Urinary bladder (tissue), 4 donors: ENCODE measurements around the gene NCF4. TPM values are rescaled to one million over a fixed set of nuclear protein-coding genes. Genes with fewer than 3 reads are reported as not detected.
A peak's percentile ranks its signal among the peaks of the same experiment; 100 is the strongest.

ENCODE experiments used
- DNase-seq: peaks from one replicate; pipeline ENCODE4 v3.0.0-alpha.2; 2015; ENCODE audit errors: extremely low spot score
- H3K27ac ChIP-seq: one replicate; pipeline ENCODE4 v1.5.1; 2013; ENCODE audit warnings: low read depth, mild to moderate bottlenecking, moderate library complexity
- H3K36me3 ChIP-seq: one replicate; pipeline ENCODE4 v1.6.1; 2013; ENCODE audit warnings: mild to moderate bottlenecking, moderate library complexity; ENCODE audit not compliant: insufficient read depth
- H3K4me1 ChIP-seq: one replicate; pipeline ENCODE4 v1.6.1; 2013; ENCODE audit warnings: mild to moderate bottlenecking, moderate library complexity; ENCODE audit not compliant: insufficient read depth
- H3K4me3 ChIP-seq: one replicate; pipeline ENCODE4 v1.5.1; 2013; ENCODE audit warnings: low read depth, low read length
- WGBS: extraction: QIAGEN DNeasy Blood & Tissue Kit; methylation state at CpG from one replicate; pipeline ENCODE4 v1.1.7; 2013; 5-methylcytosine and 5-hydroxymethylcytosine counted together
- polyA plus RNA-seq: library from polyadenylated mRNA; stranded (reverse); fragments of 200-250 nt; gene quantifications from one replicate; pipeline ENCODE4 v1.2.3, GENCODE V29; 2013
- total RNA-seq: library from RNA; depleted of rRNA; stranded (reverse); fragments of >200 nt; gene quantifications from one replicate; pipeline ENCODE4 v1.2.3, GENCODE V29; 2014
- donor health status: healthy with polysubstance abuse.
- donor health status: healthy.

Gene NCF4
- total and polyA plus RNA-seq, 2 donors = 9.7 to 11.9 TPM

DNA sequence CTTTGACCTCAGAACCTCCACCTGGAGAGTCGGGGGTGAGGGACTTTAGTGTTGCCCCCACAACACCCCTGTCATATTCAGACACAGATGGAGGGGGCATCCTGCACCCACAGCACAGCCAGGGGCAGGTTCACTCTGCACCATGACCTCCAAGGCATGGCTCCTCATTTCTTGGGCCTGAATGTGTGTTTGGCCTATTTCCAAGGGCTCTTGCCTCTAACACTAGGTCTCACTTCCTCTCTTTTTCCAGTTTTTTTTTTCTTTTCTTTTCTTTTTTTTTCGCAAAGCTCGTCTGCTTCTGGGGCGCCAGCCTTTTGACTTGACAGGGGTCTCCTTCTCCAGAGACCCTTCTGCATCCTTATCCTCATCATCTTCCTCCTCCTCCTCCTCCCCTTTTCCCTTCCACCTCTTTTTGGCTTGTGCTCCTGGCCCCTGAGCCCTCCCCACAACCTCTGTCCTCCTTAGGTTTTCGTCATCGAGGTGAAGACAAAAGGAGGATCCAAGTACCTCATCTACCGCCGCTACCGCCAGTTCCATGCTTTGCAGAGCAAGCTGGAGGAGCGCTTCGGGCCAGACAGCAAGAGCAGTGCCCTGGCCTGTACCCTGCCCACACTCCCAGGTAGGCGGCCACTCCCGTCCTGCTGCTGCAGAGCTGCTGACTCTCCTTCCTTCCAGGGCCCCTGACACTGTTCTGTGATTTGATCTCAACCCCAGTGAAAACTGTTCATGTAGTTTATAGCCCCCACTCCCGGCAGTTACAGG lies 3.8 kb downstream of the NCF4 start:
- no peaks in the 10 kb centered on the region for H3K4me1 ChIP-seq
- H3K27ac ChIP-seq = no peak overlapping the region
- no peak overlapping the region for H3K4me3 ChIP-seq
- 73% methylated on average over 14 of the region's 14 CpGs for WGBS
- no peak for DNase-seq
- no peaks in the 10 kb centered on the region for H3K36me3 ChIP-seq

DNA sequence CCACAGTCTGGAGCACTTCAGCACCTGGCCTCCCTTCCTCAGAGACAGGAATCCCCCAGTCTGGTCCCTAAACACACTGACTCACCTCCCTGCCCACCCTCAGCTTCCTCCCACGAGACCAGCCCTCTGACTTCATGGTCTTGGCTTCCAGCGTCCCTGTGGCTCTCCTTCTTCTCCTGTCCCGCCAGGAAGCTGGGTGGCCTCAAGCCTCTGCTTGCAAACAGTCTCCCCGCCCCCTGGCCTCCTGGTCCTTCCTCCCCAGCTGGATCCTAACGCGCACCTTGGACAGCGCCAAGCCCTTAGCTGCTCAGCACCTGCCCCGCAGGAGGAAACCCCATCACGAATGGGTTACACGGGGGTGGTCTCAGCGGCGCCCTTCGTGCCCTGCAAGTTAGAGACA lies 4.5 kb downstream of the NCF4 start:
- Histone ChIP-seq H3K4me1 (no peaks in the 10 kb centered on the region), H3K4me3 (no peak overlapping the region), H3K27ac (no peak overlapping the region), H3K36me3 (no peaks in the 10 kb centered on the region)
- no peak for DNase-seq
- 21% methylated on average over 13 of the region's 13 CpGs for WGBS

GRCh38 chr22:36867695-36868094 lies 6.9 kb downstream of the NCF4 start:
- H3K4me1 ChIP-seq = no peaks in the 10 kb centered on the region
- H3K36me3 ChIP-seq = no peaks in the 10 kb centered on the region
- no peak for DNase-seq
- H3K27ac ChIP-seq = no peak overlapping the region
- no peak overlapping the region for H3K4me3 ChIP-seq
- WGBS = 73% methylated on average over 5 of the region's 5 CpGs

DNA sequence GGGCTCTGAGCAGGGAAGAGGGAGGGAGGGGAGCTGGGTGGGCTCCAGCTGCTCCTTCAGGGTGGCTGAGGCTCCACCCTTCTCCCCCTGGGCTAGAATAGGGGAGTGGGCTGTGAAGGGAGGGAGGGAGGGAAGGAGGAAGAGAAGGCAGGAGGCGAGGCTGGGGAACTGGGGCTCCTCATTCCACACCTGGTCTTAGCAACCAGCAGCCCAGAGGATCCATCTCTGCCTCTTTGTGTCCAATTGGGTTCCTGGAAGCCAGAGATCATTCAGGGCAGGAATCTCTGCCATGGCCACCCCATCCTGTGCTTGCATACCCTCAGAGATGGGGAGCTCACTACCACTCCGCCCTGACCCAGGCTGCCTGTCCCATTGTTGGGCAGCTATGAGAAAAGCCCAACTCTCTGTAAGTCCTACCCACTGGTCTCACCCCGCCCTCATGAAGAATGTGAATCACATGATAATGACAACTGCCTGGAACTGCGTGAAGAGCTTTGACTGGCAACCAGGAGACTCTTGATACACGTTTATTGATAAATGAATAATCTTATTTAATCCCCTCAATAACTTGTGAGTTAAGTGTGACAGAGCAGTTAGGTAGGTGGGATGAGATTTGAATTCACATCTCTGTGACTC lies 7.9 kb downstream of the NCF4 start:
- no peak for DNase-seq
- 75% methylated on average over 5 of the region's 5 CpGs for WGBS

GRCh38 chr22:36870250-36870649 lies 9.4 kb downstream of the NCF4 start:
- 80% methylated on average over 14 of the region's 14 CpGs for WGBS

More for the DNA sequence above, 7.9 kb downstream of the NCF4 start:
- Histone ChIP-seq H3K4me3 (no peak overlapping the region), H3K36me3 (no peaks in the 10 kb centered on the region), H3K27ac (no peak overlapping the region), H3K4me1 (no peaks in the 10 kb centered on the region)

GRCh38 chr22:36871669-36872081 lies 10.9 kb downstream of the NCF4 start:
- 53% methylated on average over 11 of the region's 11 CpGs for WGBS
- H3K36me3 ChIP-seq = no peaks in the 10 kb centered on the region
- H3K4me3 ChIP-seq = no peak overlapping the region
- DNase-seq = no peak
- no peak overlapping the region for H3K27ac ChIP-seq
- H3K4me1 ChIP-seq = no peaks in the 10 kb centered on the region

More at GRCh38 chr22:36870250-36870649, 9.4 kb downstream of the NCF4 start:
- Histone ChIP-seq H3K36me3 (no peaks in the 10 kb centered on the region), H3K4me1 (no peaks in the 10 kb centered on the region), H3K27ac (no peak overlapping the region), H3K4me3 (no peak overlapping the region)
- no peak for DNase-seq

DNA sequence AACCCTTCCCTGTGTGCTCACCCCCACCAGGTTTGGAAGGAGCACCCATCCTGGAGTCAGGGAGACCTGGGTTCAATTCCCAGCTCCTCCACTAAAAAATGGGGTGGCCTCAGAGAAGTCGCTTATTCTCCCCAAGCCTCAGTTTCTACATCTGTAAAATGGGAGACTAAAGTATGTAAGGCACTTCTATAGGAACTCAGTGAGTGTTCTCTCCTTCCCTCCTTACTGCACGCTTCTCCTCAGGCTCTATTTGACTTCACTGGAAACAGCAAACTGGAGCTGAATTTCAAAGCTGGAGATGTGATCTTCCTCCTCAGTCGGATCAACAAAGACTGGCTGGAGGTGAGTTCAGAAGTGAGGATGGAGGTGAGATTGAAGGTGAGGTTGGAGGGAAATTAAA lies 11.3 kb downstream of the NCF4 start:
- Histone ChIP-seq H3K36me3 (no peaks in the 10 kb centered on the region), H3K4me3 (no peak overlapping the region), H3K4me1 (no peaks in the 10 kb centered on the region), H3K27ac (no peak overlapping the region)
- no peak for DNase-seq
- 91% methylated on average over 3 of the region's 3 CpGs for WGBS

DNA sequence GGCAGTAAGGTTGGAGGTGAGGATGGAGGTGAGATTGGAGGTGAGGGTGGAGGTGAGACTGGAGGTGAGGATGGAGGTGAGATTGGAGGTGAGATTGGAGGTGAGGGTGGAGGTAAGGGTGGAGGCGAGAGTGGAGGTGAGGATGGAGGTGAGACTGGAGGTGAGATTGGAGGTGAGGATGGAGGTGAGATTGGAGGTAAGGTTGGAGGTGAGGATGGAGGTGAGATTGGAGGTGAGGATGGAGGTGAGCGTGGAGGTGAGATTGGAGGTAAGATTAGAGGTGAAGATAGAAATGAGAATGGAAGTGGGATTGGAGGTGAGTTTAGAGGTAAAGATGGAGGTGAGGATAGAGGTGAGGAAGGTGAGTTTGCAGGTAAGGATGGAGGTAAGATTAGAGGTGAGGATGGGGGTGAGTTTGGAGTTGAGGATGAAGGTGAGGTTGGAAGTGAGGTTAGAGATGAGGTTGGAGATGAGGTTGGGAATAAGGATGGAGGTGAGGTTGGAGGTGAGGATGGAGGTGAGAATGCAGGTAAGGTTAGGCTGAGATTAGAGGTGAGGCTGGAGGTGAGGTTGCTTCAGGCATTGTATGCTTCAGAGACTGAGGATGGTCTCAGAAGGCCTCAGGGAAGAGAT lies 12.2 kb downstream of the NCF4 start:
- 94% methylated on average over 2 of the region's 2 CpGs for WGBS
- Histone ChIP-seq H3K4me1 (no peaks in the 10 kb centered on the region), H3K36me3 (no peaks in the 10 kb centered on the region), H3K4me3 (no peak overlapping the region), H3K27ac (no peak overlapping the region)
- DNase-seq = no peak

DNA sequence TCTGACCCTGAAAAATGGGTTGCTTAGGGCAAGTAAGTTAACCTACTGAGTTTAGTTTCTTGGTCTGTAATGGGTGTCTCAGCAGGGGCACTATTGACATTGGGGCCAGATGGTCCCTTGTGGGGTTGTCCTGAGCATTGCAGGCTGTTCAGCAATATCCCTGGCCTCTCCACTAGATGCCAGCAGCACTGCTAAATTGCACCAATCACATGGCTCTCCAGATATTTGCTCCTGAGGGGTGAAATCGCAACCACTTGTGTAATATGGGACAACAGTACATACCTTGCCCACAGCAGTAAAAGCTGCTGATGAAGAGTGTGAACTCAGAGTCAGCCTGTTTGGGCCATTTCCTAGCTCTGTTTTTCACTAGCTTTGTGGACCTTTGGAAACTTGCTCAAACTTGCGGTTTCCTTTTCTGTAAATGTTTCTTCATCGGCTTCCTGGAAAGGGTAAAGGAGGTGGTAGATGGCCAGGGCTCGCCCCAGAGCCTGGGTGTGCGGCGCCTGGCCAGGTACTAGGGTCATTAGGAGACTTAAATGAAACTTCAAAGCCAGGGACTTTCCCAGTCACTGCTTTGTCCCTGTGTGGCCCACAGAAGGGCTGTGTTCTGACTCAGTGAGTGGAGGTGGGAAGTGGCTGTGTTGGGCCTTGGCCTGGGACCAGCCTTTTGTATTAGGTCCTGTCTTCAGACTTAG lies 13.0 kb downstream of the NCF4 start:
- DNase-seq = no peak
- Histone ChIP-seq H3K36me3 (no peaks in the 10 kb centered on the region), H3K27ac (peak overlapping the region; percentile 61), H3K4me1 (no peaks in the 10 kb centered on the region), H3K4me3 (no peak overlapping the region)
- 46% methylated on average over 6 of the region's 6 CpGs for WGBS

GRCh38 chr22:36874309-36874696 lies 13.5 kb downstream of the NCF4 start:
- no peak for DNase-seq
- 64% methylated on average over 2 of the region's 2 CpGs for WGBS
- Histone ChIP-seq H3K36me3 (no peaks in the 10 kb centered on the region), H3K4me1 (no peaks in the 10 kb centered on the region), H3K27ac (peak overlapping the region; percentile 61), H3K4me3 (no peak overlapping the region)

DNA sequence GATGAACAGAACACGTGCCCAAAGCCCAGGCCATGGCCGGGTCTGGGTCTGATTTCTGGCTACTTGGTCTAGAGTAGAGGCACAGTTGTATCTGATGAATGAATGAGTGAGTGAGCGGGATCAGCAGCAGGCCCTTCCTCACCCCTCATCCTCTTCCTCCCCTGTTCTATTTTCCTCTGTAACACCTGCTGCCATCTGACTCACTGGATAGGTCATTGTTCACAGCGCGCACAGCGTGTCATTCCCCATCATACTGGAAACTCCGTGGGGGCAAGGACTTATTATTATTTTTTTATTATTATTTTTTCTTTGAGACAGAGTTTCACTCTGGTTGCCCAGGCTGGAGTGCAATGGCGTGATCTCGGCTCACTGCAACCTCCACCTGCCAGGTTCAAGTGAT lies 13.9 kb downstream of the NCF4 start:
- no peaks in the 10 kb centered on the region for H3K4me1 ChIP-seq
- H3K27ac ChIP-seq = no peak overlapping the region
- H3K4me3 ChIP-seq = no peak overlapping the region
- WGBS = 82% methylated on average over 9 of the region's 9 CpGs
- H3K36me3 ChIP-seq = no peaks in the 10 kb centered on the region
- no peak for DNase-seq

DNA sequence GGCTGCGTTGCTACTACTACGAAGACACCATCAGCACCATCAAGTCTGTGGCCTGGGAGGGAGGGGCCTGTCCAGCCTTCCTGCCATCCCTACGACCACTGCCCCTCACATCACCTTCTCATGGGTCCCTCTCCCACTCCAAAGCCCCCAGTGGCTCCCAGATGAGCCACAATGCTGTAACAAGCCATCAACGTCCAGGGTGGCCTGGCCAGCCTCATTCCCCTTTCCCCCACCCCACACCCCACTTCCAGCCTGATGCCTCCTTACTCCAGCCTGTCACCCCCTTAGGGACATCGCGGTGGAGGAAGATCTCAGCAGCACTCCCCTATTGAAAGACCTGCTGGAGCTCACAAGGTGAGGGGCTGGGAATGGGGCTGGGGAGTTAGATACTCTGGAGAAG lies 14.9 kb downstream of the NCF4 start:
- Histone ChIP-seq H3K27ac (no peak overlapping the region), H3K4me1 (no peaks in the 10 kb centered on the region), H3K4me3 (no peak overlapping the region), H3K36me3 (no peaks in the 10 kb centered on the region)
- WGBS = 73% methylated on average over 6 of the region's 6 CpGs
- no peak for DNase-seq

GRCh38 chr22:36879775-36880174 lies 19.0 kb downstream of the NCF4 start:
- H3K27ac ChIP-seq = no peak overlapping the region
- H3K4me3 ChIP-seq = no peak overlapping the region
- DNase-seq = no peak
- 69% methylated on average over 7 of the region's 7 CpGs for WGBS
- no peaks in the 10 kb centered on the region for H3K36me3 ChIP-seq
- no peaks in the 10 kb centered on the region for H3K4me1 ChIP-seq
